Activated CD4-positive, alpha-beta T cell treated with anti-CD3 and anti-CD28 coated beads, Interleukin-2, Interleukin-4, amounts not matched to agents 100 ng/mL and 50 ng/mL, durations not matched to agents 16 hours and 8 hours (primary cell): ENCODE results near the gene SPATS1.
A peak's percentile ranks its signal among the peaks of the same experiment; 100 is the strongest.
"Not testable (repeated sequence)": the region's sequence is repeated elsewhere in the genome, so short reads cannot be mapped to it uniquely, and the experiment has no call there.

Experiments used
- DNase-seq: peaks from one replicate; pipeline ENCODE4 v3.0.0-alpha.2; 2020; ENCODE audit warnings: low spot score

Gene SPATS1

DNA sequence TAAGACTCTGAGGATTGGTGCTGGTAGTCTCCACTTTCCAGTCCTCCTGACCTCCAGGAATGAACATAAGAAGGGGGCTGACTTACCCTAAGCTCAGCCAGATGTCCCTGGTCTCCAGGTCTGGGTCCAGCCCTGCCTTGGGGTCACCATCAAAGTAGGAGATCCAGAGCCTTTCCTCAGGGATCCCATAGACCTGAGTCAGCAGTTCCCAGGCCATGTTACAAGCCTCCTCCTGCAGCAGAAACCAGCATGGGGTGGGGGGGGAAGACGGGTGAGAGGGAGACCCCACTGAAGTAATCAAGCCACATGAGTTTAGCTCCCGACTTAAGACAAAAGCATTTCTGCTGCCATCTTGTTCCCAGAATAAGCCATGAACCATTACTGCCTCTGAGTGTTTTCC is 31.1 kb upstream of the SPATS1 start:
- no peak for DNase-seq

DNA sequence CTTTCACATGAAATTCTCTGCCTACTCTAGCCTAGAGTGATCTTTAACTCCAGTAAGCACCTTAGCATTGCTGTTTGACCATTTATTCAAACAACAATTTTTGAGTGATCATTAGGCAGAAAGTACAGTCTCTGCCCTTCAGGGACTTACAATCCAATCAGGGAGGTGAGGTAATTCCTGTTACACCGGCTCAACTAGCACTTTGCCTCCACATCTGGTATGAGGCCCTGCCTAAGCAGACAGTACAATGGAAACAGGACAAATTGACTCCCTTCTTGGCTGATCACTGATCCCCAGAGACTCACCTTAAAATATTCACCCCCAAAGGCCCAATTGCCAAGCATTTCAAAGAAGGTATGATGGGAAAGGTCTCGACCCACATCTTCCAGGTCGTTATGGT is 30.7 kb upstream of the SPATS1 start:
- no peak for DNase-seq

DNA sequence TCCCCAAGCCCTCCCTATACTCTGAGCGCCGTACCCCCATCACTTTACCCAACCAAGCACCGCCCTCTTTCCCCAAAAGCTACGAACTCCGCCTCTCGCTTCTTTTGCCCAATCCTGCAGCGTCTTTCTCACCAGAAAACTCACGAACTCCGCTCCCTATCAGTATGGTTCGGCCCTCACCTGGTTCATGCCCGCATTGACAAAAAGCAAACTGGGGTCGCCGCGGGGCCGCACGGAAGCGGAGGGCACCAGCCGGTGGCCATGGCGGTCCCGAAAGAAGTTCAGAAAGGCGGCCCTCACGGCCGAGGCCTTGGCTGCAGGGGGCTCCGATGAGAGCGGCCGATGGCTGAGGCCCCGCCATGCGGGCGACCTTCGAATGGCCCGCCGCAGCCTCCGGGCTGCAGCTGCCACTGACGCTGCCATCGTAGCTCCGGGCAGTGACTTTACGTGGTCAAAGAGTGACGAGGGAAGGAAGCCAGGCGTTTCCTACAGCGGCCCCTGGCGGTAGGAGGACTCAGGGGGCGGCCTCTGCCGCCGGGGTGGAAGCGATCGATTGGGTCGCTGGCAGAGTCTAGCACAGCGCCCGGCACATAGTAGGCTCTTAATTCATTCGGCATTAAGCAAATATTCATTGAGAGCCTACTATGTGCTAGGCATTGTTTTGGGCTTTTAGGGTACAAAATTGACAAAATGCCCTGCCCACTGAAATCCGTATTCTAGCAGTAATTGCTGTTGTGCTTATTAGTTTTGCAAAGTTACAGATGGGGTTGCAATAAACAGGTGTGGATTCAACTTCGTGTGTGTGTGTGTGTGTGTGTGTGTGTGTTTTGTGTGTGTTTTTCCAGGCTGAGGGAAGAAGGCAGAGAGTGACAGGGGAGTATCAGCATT is 29.3 kb upstream of the SPATS1 start, which contains the start of gene AARS2:
Gene AARS2 (minus strand): TSS at position 447 of the 888 bp plus-strand sequence. CDS start 24 bp downstream, at position 423.
- peak; percentile 94 for DNase-seq

DNA sequence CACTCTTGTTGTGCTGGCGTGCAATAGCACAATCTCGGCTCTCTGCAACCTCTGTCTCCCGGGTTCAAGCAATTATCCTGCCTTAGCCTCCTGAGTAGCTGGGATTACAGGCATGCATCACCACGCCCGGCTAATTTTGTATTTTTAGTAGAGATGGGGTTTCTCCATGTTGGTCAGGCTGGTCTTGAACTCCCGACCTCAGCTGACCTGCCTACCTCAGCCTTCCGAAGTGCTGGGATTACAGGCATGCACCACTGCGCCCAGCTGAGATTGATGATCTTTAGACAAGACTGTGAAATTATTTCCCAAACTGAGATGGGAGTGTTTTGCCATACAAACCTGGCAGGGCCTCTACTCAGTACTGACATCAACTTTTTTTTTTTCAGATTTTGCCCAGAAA is 27.8 kb upstream of the SPATS1 start:
- not testable (repeated sequence) for DNase-seq

DNA sequence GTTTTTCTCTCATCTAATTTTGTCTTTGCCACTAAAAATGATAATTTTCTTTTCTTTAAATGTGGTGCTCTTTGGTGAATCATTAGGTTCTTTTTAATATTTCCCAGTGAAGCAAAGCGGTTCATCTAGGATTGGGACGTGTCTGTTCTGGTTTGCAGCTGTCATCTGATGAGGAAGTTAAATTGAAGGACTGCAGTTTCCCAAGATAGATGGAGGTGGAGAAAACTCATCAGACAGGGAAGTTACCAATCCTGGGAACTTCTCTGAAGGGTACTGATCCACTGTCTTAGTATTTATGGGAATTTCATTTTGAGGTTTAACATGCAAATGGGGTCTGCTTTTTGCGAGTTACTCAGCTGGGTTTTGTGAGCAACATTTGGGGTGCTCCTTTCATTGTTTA is 26.9 kb upstream of the SPATS1 start:
- no peak for DNase-seq

GRCh38 chr6:44315951-44316350 is 26.5 kb upstream of the SPATS1 start:
- DNase-seq: no peak

DNA sequence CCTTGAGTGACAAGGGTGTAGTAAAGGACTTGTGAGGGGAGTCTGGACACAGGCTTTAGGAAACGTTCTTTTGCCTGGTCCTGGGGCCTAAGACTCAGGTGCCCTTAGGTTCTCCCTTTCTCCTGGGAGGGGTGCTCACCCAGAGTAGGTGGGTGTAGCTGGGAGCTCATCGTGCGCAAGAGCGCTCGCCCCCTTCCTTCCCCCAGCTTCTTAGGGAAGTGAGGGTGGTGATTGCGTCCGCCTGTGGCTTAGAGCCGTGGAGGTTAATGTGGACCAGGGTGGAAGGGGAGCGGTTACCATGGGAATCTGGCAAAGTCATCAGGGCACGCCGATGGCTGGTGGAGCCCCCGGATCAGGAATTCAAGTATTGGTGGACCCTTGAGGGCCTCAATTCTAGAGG is 26.0 kb upstream of the SPATS1 start:
- DNase-seq: no peak

DNA sequence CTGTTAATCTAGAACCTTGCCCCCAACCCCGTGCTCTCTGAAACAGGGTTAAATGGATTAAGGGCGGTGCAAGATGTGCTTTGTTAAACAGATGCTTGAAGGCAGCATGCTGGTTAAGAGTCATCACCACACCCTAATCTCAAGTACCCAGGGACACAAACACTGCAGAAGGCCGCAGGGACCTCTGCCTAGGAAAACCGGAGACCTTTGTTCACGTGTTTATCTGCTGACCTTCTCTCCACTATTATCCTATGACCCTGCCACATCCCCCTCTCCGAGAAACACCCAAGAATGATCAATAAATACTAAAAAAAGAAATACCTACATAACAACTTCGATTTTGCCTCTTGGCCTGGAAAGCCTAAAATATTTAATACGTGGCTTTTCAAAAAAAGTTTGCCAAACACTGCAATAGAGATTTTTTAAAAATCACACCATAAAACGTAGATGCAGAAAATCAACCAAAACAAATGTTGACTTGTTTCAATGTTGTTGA is 25.3 kb upstream of the SPATS1 start:
- not testable (repeated sequence) for DNase-seq

DNA sequence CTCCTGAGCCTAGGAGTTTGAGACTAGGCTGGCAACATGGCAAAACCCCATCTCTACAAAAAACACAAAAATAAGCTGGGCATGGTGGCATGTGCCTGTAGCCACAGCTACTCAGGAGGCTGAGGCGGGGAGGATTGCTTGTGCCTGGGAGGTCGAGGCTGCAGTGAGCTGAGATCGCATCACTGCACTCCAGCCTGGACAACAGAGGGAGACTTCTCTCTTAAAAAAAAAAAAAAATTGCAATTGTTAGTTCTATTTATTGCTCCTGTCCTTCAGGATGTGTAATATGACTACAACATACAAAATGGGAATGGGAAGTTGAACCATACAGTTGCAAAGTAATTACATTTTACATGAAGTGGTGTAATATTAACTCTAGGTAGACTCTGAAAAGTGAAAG is 21.2 kb upstream of the SPATS1 start:
- no peak for DNase-seq

GRCh38 chr6:44327096-44327495 is 15.4 kb upstream of the SPATS1 start:
- no peak for DNase-seq

DNA sequence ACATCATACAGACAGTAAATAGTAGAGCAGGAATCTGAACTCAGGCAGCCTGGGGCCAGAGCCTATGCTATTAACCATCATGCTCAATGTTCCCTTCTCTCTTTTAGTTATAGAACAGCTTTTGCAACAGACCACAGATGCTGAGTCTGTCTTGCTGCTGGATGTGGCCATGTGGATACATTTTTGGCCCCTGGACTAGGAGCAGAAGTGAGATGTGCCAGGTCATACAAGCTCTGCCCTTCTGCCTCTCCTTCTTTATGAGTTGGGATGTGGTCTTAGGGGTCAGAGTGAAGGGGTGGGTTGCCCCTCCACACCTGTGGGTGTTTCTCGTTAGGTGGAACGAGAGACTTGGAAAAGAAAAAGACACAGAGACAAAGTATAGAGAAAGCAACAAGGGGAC is 14.7 kb upstream of the SPATS1 start:
- no peak for DNase-seq

DNA sequence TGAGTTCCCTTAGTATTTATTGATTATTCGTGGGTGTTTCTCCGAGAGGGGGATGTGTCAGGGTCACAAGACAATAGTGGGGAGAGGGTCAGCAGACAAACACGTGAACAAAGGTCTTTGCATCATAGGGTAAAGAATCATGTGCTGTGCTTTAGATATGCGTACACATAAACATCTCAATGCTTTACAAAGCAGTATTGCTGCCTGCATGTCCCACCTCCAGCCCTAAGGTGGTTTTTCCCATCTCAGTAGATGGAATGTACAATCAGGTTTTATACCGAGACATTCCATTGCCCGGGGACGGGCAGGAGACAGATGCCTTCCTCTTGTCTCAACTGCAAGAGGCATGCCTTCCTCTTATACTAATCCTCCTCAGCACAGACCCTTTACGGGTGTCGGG is 14.2 kb upstream of the SPATS1 start:
- not testable (repeated sequence) for DNase-seq

- no peak for DNase-seq
These were observed 12.6 kb upstream of the SPATS1 start for GRCh38 chr6:44329858-44330257.

DNA sequence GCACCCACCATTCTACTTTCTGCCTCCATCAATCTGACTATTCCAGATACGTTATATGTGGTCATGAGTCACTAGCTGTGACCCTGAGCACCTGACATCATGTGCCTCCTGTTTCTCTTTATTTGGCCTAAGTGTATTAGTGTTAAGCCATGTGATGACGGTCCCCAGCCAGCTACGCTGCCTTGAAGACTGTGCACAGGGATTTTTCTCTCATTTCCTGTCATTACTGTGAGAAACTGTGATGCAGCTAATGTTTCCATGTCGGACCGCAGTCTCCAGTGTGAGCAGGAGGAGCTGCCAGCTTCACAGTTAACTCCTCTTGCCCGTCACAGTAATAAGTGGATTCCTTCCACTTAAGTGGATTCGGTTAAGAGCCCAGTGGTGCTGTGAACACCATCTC is 9.9 kb upstream of the SPATS1 start:
- DNase-seq: no peak

DNA sequence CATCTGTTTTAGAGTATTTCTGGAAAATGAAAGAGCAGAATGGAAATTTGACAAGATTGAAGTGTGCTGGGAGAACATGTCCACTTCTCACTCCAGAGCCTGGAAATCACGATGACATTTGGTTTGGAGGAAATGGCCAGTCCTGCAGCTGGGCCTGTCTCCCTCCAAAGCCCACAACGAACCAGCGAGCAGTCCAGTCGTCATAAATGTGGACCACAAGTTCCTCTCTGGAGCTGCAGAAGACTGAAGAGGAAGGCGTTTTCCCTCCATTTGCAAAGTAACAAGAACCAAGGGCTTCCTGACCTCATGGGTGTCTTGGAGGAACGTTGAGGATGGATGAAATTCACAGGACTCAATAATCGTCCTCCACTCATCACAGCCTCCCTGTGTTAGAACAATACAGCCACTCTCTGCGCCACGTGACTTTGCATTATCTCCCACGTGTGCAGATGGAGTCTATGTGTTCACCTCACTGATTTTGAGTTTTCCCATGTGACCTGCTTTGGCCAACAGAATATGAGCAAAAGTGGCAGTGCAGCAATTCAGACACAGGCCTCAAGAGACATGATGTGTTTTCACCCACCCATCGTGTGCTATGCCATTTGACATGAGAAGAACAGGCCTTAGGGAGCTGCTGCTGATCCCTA is 9.1 kb upstream of the SPATS1 start:
- DNase-seq: no peak

DNA sequence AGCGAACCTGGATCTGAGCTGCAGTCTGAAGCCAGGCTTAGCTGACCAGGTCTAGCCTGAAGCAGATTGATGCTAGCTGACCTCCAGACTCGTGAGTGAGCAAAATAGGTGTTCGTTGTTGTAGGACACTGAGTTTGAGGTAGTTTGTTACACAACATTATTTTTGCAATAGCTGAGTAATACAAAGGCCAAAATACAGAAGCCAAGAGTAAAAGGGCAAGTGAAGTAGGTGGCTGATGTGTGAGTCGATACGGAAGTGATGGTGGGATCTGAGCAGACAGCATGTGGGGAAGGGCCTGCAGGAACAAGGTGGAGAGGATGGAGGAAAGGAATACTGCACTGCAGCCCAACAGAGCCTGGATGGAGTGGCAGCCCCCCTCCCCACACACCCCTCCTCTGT is 8.5 kb upstream of the SPATS1 start:
- no peak for DNase-seq

DNA sequence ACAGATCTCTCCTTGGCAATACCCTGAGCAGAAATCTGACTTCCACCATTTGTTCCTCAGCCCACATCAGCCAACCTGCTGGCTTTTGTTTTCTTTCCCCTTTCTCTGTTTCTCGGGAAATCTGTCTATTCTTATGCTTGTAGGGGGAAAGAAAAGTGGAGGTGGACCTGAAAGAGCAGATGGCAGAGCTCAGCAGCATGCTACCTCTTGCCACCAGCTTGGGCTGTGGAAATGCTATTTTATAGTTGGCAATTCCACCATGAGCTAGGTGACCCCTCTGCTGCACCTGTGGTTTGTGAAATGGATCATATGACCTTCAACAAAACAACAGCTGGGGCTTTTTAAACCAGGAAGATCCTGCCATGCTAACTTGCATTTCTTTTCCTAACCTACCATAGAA is 6.8 kb upstream of the SPATS1 start:
- no peak for DNase-seq

DNA sequence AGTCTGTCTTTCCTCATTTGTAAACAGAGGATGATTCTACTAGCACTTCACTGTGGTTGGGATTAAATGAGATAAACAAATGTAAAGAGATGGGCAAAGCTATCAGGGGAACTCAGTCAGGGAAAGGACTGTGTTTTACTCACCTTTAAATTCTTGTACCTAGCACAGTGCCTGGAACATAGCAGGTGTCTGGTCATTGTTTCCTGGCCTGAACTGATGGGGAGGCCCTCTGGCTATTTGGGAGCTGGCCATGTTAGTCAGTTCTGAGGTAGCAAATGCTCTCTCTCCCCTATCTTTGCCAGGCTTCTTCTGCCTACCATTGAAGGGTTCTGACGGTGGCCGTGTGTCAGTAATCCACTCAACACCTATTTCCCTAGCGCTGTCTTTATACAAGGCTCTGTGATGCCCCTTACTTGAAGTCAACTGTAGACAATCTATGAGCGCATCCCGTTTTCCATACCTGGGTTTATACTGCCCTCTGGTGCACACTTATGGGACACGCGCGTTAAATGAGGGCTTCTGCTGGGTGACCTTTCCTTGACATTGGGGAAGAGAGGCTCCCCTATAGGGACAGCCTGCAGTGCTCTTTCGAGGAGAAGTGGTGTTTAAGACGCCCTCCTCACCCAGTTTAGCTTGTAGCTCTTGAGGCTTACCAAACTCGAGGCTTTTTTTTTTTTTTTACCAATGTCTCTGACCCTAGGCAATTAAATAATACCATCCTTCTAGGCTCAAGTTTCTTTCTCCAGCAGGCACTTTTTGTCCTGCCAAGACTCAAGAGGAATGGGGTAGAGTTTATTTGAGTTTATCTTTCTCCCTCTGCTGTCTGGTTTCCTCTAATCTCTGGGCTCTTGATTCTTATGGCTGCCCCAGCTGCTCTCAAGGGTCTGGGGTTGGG is 4.0 kb upstream of the SPATS1 start:
- DNase-seq: peak; percentile 73

GRCh38 chr6:44339301-44339700 is 3.1 kb upstream of the SPATS1 start:
- no peak for DNase-seq

GRCh38 chr6:44339763-44340625 is 2.5 kb upstream of the SPATS1 start:
- DNase-seq: peak; percentile 6
